Muscle of arm (tissue), 12 donors: Measurements from ENCODE around the gene DPEP3. TPM values are rescaled to one million over a fixed set of nuclear protein-coding genes. Genes with fewer than 3 reads are reported as not detected.

Source experiments
- DNase-seq: peaks from one replicate; pipeline ENCODE4 v3.0.0-alpha.2; 2013
- polyA plus RNA-seq, 12 donors: library from polyadenylated mRNA; unstranded; fragments of 120-200 nt; gene quantifications; one replicate each; pipeline ENCODE4 v1.2.1, GENCODE V29; 2013; ENCODE audit not compliant: insufficient read length in 12 of 12

The DPEP3 gene
- polyA plus RNA-seq, 12 donors, result 0.08 to 0.13 TPM; not detected in 10

DNA sequence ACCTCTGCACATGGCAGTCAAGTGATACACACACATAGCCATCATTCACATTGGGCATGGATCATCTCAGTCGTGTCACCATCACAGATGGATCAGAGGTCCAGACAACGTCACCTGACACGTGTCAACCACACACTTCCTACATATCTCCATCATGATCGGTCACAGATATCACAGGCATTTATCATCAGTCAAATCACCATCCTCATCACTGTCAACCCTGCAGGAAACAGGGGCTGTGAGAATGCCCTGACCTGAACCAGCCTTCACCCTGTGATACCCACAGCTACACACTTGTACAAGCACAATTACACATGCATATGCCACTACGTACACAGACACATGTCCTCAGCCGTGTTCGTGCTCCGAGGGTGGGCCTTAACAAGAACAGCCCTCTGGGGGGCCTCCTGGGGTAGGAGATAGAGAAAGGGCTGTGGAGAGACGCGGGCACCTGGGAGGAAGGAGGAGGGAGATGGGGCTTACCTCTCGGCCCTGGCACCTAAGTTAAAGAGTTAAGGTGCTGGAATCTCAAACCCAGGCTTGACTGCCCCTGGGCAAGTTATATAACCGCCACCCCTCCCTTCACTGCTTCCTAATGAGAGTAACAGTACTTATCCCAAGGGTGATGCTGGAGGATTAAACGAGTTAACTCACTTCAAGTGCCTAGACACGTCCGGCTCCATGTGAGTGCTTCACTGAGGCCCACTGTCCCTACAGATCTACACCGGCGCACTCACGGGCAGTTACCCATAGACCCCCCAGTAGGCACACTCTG lies 12.9 kb downstream of the DPEP3 start:
- DNase-seq, result no peak

DNA sequence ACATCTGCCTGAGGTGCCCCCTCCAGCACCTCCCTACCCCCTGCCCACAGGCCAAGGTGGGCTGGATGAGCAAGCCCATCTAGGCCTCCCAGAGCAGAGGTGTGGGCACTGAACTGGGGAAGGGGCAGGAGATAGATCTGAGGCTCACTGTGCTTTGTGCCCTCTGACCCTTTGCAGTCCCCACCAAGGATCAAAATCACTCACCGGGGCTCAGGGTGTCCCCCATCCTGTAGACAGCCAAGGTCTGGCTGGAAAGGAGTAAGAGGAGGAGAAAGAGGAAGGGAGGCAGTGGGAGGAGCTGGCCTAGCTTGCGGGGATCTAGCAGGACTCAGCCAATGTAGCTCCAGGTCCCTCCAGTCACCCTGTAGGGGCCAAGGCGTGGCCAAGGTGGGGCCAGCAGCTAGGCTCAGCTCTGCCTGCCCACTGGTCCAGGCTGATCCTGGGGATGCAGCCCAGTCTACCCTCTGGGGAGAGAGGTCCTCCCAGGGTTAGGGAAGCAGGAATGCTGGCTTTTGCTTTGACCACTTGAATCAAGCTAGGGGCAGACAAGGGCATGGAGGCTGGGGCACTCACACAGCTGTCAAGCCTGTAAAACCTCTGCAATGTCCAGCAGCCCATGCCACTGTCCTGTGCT lies 13.6 kb downstream of the DPEP3 start:
- DNase-seq, result no peak

DNA sequence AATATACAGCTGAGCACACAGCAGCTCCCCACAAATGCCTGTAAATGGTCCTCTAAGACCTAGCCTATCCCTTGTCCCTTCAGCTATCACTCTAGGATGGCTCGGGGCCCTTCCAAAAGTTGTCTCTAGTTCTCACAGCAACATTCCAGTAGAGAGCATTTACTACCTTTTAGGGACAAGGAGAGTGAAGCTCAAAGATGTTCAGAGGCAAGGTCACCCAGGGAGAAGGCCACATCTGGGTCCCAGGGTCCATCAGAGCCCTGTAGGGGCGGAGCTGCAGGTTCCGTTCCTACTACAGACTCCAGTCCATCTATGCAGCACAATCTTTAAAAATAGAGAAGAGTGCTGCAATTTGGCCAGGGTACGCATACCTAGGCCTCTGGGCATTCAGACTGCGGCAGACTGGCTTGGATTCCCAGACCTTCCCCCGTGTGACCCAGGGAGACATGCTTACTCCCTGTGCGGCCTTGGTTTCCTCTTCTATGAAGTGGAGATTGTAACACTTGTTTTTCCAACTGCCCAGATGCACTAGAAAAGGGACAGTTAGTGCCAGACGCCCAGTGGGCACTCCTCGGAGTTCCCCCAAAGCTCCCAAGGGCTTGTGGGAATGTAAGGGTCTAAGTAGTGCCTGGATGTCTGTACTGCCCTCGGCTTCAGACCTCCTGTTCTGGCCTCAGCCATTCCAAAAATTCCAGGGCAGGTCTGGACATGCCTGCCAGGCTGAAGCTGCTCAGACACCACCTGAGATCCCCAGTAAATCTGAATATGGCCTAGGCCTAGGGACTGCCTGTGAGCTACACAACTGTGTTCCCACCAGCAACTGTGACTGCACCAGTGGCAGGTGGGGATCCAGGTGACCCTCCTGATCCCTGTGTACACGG lies 14.4 kb downstream of the DPEP3 start:
- no peak for DNase-seq

DNA sequence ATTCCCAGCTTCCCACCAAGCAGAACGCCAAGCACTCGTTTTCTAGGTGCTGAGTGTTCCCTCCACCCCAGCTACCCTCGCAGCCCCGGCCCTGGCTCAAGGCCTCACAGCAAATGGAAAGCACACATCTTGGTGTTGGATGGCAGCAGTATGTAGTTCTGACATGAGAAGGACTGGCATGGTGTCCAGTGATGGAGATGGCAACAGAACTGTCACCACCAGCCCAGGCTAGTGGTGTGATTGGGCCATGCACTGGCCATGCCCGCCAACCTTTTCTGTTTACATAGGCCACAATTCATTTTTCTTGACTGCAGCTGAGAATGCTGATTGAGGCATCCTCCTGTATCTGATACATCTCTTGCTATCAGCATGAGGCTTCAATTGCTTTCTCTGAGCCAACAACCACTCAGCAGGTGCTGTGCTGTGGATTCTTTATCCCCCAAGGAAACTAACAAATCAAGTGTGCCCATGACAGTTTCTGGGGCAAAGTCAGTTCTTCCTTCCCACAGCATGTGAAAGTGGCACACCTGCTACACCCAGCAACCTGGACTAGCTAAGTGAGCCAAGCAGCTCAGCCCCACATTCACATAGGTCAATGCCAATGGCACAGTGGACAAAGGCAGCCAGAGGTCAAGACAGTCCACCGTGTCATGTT lies 15.7 kb downstream of the DPEP3 start:
- no peak for DNase-seq

DNA sequence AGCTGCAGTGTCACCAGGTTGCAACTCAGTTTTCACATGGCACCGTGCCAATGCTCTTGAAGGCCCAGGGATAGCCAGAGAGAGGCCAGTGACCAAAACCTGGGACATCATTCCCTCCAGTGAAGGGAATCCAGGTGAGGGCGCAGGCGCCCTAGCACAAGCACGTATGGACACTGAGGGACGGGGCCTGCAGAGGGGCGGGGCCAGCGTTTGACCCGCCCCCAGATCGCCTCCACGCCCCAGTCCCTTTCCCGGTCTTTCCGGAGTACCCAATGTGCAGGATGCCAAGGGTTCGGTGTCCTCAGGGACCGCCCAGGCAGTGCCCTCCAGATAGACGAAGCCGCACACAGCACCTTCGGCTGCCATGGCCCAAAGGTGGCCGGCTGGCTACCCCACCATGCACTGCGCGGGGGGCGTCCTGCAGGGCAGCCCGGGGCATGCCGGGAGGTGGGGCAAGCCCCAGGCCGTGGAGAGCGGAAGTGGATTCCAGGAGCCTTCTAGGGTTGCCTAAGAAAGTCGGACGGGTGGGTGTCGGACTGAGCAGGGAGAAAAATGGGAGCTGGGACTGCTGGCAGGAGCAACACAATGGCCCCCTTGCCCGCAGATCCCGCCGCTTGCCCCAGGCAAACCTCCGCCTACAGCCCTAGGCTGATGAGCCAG lies 16.5 kb downstream of the DPEP3 start:
- DNase-seq, result no peak

DNA sequence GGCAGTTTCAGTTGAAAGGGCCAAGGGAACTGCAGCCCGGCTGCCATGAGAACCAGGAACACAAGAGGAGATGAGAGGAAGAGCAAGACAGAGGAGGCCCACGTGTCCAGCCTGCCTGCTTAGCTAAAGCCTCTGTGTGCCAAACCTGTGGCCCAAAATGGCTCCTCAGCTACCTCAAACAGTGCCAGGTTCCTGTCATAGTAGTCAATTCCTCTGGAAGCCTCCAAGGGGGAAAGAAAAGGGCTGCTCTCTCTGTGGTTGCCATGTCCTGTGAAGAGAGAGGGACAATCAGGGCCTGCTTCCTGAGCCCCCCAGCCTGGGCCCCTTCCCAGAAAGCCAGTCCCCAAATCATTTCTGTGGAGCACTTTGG lies 17.0 kb downstream of the DPEP3 start:
- DNase-seq, result no peak

DNA sequence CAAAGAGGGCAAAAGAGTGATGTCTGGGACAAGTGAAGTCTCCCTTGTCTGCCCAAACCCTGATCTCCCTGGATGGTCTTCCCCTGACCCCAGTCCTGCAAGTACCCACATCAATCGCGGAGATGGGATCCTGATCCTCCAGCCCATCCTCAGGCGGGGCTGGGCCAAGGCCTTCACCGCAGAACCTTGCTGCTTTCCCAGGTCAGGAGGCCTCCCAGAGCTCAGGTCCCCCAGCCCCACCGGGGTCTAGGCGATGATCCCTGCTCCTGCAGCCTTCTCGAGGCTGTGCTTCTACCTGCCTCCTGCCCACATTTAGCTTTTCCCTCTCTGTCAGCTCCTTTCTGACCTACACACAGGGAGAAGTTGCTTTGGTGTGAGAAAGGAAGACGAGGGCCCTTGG lies 18.2 kb downstream of the DPEP3 start:
- DNase-seq, result no peak

DNA sequence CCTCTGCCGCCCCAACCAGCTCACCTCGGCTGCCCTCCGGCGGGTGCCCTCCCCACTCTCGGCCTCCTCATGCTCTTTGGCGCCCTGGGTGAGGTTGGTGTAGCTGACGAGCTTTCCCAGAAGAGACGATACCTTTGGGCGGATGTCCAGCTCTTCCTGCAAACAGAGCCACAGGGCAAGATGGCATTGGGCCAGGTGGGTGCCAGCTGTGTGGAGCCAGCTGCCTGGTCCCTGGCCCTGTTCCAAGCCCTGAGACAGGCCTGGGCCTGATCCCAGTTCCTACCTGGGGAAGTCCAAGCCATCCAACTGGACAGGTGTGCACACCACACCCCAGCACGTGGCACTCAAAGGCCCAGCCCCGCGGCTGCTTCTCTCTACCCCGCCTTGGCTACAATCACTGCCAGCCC lies 18.7 kb downstream of the DPEP3 start:
- no peak for DNase-seq

DNA sequence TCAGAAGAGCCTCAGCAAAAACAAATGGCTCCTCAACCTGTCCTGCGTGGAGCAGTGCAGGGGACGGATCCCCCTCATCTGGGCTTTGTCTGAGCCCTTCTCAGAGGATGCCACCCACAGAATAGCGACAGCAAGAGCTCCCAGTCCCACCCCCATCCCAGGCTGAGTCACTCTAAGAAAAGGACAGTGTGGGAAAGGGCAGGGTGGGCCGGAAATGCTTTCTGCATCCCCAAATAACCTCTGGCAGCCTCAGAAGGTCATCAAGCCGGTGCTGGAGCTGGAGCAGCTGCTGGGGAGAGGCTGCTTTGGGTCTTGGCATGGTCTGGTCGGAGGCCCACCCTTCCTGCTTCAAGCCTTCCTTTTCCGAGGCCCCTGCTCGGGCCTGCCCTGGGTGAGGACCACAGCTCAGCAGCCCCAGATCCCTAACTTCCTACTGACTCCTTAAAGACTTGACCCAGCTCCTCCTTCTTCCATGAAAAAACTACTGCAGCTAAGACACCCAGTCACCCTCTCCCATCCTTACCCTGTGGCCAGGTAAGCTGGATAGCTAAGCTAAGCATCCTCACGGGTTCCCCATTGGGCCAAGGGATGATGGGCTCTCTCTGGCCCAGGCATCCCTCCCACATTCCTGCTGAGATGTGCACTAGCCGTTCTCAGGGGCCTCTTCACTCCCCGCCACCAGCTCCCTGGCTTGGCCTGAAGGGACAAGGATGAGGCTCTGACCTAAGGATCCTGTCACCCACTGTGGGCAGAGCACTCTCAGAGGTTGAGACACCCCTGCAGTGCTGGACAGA lies 20.6 kb downstream of the DPEP3 start:
- no peak for DNase-seq

DNA sequence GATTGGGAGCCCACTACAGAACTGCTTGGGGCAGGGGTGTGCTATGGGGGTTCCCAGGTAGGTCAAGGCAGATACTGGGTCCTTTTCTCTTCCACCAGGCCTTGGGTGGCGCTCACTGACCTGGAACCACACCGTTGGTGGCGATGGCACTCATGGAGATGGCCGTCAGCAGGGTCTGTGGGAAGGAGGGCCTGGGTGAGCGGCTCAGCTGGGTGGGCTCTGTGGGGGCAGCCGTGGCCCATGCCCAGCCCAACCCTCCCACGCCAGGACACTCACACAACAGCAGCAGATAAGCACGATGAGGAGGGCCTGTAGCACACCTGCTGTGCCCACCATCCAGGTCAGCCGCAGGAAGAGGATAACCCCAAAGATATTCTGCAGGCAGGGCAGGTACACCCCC lies 22.7 kb downstream of the DPEP3 start:
- no peak for DNase-seq

DNA sequence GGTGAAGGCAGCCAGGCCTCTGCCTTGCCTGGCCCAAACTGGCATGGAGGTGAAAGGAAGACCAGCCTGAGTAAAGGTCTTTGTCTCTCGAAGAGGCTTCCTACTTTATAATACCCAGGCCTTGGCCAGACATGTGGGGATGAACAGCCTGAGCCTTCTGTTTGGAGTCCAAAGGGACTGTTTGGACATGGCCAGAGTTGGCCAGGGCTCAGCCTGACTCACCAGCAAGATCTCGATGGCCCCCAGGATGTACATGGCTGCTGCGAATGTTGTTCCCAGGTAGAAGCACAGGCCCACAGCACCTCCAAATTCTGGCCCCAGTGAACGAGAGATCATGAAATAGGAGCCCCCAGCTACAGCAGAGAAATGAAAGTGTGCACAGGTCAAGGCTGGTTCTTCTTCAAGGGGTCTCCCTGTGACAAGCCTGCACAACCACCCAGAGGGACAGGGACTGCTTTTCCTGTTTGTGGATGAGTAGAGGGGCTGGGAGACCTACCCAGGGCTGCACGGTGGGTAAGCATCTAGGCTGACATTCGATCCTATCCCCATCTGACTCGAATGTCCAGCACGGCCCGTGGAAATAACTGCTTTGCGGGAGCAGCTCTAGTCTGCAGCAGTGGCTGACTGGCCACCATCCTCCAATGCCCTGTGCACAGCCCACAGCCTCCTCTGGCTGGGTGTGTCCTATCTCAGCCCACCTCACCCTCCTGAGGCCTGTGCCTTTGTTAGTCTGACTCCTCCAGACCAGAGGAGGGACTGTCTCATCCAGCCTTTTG lies 25.7 kb downstream of the DPEP3 start:
- no peak for DNase-seq

DNA sequence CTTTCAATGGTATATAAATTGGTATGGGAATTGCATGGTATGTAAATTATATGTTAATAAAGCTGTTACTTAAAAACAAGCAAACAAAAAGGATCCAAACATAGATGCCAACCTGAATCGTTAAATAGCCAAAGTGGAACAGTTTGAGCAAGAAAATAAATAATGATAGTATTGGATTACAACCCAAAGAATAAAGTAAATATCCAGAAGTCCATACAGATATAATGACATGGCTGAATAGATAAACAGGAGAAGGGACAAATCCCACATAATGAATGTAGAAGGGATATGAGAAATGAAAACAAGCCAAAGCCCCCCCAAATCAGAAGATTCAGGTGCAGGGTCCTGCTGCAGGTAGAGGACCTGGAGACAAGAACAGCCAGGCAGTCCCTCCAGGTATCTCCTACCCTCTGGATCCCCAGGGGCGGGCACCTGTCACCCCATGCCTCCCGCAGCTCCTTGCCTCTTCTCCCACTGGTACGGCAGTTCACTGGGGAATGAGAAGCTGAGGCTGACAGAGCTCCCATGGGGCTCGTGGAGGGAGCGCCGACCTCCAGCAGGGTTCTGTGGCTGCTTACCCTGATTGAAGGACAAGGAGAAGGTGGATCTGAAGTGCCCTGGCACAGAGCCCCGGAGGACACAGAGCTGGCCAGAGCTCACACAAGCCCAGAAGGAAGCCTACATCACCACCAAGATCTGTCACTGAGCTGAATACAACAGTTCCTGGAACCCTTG lies 26.5 kb downstream of the DPEP3 start:
- no peak for DNase-seq

DNA sequence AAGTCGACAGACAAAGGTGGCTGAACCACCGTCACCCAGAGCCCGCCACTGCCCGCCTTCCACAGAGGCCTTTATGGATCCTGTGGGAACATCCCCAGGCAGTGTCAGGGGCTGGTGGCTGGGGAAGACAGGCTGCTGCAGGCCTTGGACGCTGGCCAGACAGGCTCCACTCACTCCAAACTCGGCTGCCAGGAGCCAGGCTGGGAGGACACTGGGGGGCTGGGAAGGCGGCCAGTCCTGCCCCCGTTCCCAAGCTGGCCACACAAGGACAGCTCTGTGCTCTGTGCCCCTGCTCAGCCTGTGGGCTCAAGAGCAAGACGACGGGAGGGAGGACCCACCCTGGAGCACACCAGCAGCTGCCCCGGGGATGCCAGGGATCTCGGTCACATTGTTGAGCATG lies 28.8 kb downstream of the DPEP3 start:
- no peak for DNase-seq

DNA sequence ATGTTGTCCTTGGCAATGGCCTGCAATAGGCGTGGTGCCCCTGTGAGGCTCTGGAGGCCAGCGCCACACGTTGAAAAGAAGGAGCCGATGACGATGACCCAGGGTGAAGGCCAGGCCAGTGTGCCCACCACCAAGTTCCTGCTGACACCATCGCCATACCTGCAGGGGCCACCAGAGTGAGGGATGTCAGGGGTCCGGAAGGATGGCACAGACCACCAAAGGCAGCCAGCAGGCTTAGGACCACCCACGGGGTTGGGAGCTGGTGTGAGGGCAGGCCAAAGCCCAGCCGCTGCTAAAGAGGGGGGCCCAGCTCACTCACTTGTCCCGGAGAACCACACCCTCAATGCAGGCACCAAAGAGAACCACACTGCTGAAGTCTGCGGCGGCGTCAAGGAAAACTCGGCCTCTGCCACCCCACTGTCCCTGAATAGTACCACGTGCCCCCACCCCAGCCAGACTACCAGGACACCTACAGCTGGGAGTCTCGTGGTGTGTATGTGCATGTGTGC lies 29.9 kb downstream of the DPEP3 start:
- DNase-seq, result no peak

DNA sequence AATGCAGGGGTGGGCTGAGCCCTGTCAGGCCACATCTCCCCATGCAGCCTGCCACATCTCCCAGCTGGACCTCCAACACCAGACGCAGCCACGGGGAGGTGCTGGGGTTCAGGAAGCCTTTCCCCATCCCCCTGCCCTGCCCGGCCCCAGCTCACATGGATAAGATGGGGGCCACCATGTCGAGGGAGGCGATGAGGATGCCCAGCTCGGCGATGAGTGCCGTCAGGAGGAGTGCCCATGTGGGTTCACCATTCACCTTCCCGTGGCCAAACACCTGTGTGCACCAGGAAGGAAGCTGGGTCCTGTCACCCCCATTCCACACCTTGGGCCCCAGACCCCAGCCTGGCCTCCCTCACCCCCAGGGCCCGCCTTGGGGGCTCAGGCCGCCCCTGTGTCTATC lies 30.7 kb downstream of the DPEP3 start:
- no peak for DNase-seq

DNA sequence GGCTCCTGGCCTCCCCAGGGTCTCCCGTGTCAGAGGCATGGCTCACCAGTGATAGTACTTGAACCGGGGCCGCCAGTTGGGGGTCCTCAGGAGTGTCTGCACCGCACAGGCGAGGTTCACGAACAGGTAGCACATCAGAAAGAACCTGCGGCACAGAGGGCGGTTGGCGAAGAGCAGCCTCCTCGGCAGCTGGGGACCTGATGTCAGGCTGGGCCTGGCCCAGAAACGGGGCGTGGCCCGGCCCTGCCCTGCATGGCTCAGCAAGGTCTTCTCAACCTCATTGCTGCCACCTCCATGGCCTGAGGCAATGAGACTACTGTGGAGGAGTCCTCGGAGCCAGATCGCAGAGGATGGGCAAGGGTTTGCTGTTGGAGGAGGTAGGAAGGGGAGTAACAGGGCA lies 32.3 kb downstream of the DPEP3 start:
- DNase-seq, result no peak

DNA sequence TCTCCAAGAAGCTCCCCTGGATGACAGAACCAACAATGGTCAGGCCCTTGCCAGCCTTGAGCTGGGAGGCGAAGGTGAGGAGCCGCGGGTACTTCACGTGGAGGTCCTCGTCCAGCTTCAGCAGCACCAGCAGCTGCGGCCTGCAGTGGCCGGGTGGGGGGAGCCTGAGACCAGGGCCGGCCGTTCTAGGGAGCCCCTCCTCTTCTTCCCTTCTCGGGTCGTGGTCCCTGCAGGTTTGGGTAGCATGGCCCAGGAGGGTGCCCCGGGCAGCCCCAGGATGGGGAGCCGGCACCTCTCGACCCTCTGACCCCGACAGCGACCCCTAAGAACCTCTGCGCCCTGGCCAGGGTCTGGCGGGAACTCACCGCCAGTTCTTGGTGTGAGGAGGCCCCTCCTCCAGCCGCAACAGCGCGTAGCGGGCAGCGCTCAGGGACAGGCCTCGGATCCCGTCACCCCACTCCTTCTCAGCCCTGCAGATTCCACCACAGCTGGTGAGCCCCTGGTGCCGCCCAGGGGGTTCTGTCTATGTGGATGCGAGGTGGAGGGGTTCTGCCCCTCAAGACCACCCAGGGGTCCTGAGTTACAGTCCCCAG lies 33.2 kb downstream of the DPEP3 start:
- DNase-seq, result no peak

DNA sequence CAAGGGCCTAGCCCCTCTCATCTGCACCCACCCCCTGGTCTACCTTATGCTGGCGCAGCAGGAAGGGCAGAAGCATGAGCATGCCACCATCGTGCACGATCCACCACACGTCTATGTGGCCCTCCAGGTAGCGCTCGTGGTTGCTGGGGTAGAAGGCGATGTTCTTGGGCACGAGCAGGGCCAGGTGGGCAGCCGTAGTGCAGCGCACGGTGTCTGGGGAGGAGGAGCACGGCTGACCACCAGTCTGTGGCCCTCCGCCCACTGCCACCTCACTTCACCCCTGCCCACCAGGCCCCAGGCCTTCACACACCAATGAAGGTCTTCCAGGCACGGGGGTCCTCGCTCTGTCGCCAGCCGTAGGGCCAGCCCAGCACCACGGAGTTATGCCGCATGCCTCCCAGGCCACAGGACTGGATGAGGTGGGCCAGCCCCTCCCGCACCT lies 34.1 kb downstream of the DPEP3 start:
- DNase-seq, result no peak
